NCI-H146 treated with DMSO at 0.1 percent for 48 hours (cell line): ENCODE results near the gene INMT.

Experiments used
- DNase-seq: peaks from one replicate; lab custom pipeline; 2025; ENCODE audit not compliant: unreplicated experiment; lab: John Stamatoyannopoulos, UW

Gene INMT

GRCh38 chr7:30727061-30727945 lies 24.6 kb upstream of the INMT start:
- DNase-seq: no peak

- DNase-seq: no peak
These were observed 23.3 kb upstream of the INMT start for GRCh38 chr7:30728591-30729100.

GRCh38 chr7:30729642-30730041 lies 22.3 kb upstream of the INMT start:
- no peak for DNase-seq

- DNase-seq: no peak
These were observed 21.8 kb upstream of the INMT start for GRCh38 chr7:30730097-30730496.

GRCh38 chr7:30730996-30731395 lies 20.9 kb upstream of the INMT start:
- no peak for DNase-seq

GRCh38 chr7:30731581-30731980 lies 20.4 kb upstream of the INMT start:
- peak; percentile 27 for DNase-seq

- no peak for DNase-seq
These were observed 19.3 kb upstream of the INMT start for GRCh38 chr7:30732606-30733005.

GRCh38 chr7:30733216-30733615 lies 18.7 kb upstream of the INMT start:
- no peak for DNase-seq

GRCh38 chr7:30733691-30734090 lies 18.2 kb upstream of the INMT start:
- DNase-seq: no peak

GRCh38 chr7:30734497-30734896 lies 17.4 kb upstream of the INMT start:
- DNase-seq: no peak

GRCh38 chr7:30735631-30736030 lies 16.3 kb upstream of the INMT start:
- DNase-seq: no peak

- no peak for DNase-seq
These were observed 15.6 kb upstream of the INMT start for GRCh38 chr7:30736291-30736690.

GRCh38 chr7:30738026-30738915 lies 13.7 kb upstream of the INMT start:
- no peak for DNase-seq

GRCh38 chr7:30739691-30740090 lies 12.2 kb upstream of the INMT start:
- DNase-seq: no peak

GRCh38 chr7:30740417-30741181 lies 11.3 kb upstream of the INMT start:
- DNase-seq: peak; percentile 30

GRCh38 chr7:30741289-30741688 lies 10.6 kb upstream of the INMT start:
- DNase-seq: no peak

- no peak for DNase-seq
These were observed 8.4 kb upstream of the INMT start for GRCh38 chr7:30743371-30744074.

- DNase-seq: no peak
These were observed 7.9 kb upstream of the INMT start for GRCh38 chr7:30744075-30744417.

GRCh38 chr7:30745261-30745941 lies 6.5 kb upstream of the INMT start:
- no peak for DNase-seq

- no peak for DNase-seq
These were observed 1.9 kb upstream of the INMT start for GRCh38 chr7:30750010-30750409.
